ENCODE data around the gene TXK. TPM values are rescaled to one million over a fixed set of nuclear protein-coding genes. Genes with fewer than 3 reads are reported as not detected.

The TXK gene
- total RNA-seq, 1 experiment from 2014 or later, result 1.7 TPM

DNA sequence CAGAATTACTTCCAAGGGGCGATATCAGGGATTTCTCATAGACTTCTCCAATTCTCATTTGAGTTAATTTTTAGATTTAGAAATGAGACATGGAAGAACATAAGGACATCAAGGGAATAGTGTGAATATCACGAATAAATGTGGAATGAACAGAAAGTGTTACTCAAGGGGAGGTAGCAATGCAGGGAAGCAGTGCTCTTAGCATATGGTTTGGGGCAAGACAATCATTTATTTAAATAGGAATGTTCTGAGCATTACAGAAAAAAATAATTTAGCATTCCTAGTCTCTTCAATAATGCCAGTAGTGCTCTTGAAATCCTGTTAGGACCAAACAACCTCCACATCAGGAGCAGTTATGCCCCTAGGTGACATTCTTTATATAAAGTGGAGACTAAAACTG is 55.6 kb downstream of the TXK start:
- H3K79me2 ChIP-seq (ENCODE audit: insufficient read depth, low read length), result no peaks in the 10 kb centered on the region
- BruUV-seq (replicated peaks), result no TSS peak
- ChIA-PET RAD21 (ENCODE audit: low non-redundant PET in 1 of 2, low total read pairs in 2 of 2, uncharacterized antibody in 2 of 2, unreplicated experiment in 2 of 2) (no interaction called here), CTCF (no interaction called here), POLR2A (no interaction called here)
- no peaks in the 10 kb centered on the region for H3K27me3 ChIP-seq (ENCODE audit: insufficient read depth, low read length)
- H3K9ac ChIP-seq (ENCODE audit: low read length), result no peak overlapping the region
- H3K4me2 ChIP-seq (ENCODE audit: low read length), result no peak overlapping the region
- intact Hi-C loops (cut with micrococcal nuclease), result no loop called here
- no peaks in the 10 kb centered on the region for H4K20me1 ChIP-seq (ENCODE audit: insufficient read depth)
- no peak for TF ChIP-seq CEBPB (IDR thresholded peaks at IDR 0.05; ENCODE audit: low read depth)
- TF ChIP-seq, protein P1, sequence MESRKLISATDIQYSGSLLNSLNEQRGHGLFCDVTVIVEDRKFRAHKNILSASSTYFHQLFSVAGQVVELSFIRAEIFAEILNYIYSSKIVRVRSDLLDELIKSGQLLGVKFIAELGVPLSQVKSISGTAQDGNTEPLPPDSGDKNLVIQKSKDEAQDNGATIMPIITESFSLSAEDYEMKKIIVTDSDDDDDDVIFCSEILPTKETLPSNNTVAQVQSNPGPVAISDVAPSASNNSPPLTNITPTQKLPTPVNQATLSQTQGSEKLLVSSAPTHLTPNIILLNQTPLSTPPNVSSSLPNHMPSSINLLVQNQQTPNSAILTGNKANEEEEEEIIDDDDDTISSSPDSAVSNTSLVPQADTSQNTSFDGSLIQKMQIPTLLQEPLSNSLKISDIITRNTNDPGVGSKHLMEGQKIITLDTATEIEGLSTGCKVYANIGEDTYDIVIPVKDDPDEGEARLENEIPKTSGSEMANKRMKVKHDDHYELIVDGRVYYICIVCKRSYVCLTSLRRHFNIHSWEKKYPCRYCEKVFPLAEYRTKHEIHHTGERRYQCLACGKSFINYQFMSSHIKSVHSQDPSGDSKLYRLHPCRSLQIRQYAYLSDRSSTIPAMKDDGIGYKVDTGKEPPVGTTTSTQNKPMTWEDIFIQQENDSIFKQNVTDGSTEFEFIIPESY (IDR thresholded peaks at IDR 0.05; ENCODE audit: extremely low read depth, insufficient replicate concordance, low read length), result no peak
- no peak for TF ChIP-seq CTCF (IDR thresholded peaks at IDR 0.05 in 2 of 3, conservative IDR thresholded peaks at IDR 0.05 in 1 of 3; ENCODE audit: borderline replicate concordance in 1 of 3, insufficient read depth in 1 of 3, low read depth in 2 of 3, low read length in 2 of 3)
- no peak for TF ChIP-seq EZH2phosphoT487 (IDR thresholded peaks at IDR 0.05; ENCODE audit: borderline replicate concordance)
- TF ChIP-seq ZFX (IDR thresholded peaks at IDR 0.05), result no peak
- TF ChIP-seq CBX3 (IDR thresholded peaks at IDR 0.05; ENCODE audit: low read depth), result no peak
- no peak for TF ChIP-seq EGR1 (IDR thresholded peaks at IDR 0.05; ENCODE audit: low read depth)
- TF ChIP-seq JUND (IDR thresholded peaks at IDR 0.05), result no peak
- TF ChIP-seq RAD21 (IDR thresholded peaks at IDR 0.05; ENCODE audit: low read depth), result no peak
- no peak for TF ChIP-seq SP1 (IDR thresholded peaks at IDR 0.05; ENCODE audit: low read depth)
- TF ChIP-seq, protein P2, sequence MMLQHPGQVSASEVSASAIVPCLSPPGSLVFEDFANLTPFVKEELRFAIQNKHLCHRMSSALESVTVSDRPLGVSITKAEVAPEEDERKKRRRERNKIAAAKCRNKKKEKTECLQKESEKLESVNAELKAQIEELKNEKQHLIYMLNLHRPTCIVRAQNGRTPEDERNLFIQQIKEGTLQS (IDR thresholded peaks at IDR 0.05), result no peak
- TF ChIP-seq ZNF274 (IDR thresholded peaks at IDR 0.05; ENCODE audit: low read depth, low read length), result no peak
- no peak for TF ChIP-seq MAX (IDR thresholded peaks at IDR 0.05)
- TF ChIP-seq REST (IDR thresholded peaks at IDR 0.05; ENCODE audit: low read depth), result no peak
- no peak for TF ChIP-seq ELF1 (IDR thresholded peaks at IDR 0.05; ENCODE audit: borderline replicate concordance, low read depth)
- TF ChIP-seq YY1 (IDR thresholded peaks at IDR 0.05; ENCODE audit: extremely low read depth, insufficient replicate concordance, low read depth, low read length), result no peak
- no peak overlapping the region for H3K4me3 ChIP-seq (replicated peaks in 1 of 2; ENCODE audit: low read depth in 1 of 2, low read length in 2 of 2)
- H3K9me3 ChIP-seq (ENCODE audit: control insufficient read depth in 1 of 2, insufficient read depth in 1 of 2, low read depth in 1 of 2, low read length in 2 of 2), result no peaks in the 10 kb centered on the region
- ATAC-seq (no peak), DNase-seq (ENCODE audit: low read depth, low spot score) (no peak)
- H3K4me1 ChIP-seq (ENCODE audit: control insufficient read depth in 1 of 2, insufficient read depth in 2 of 2, low read length in 2 of 2), result peaks cover 24 to 36% of the 10 kb centered on the region in 2 experiments
- no peaks in the 10 kb centered on the region for H3K36me3 ChIP-seq (ENCODE audit: control insufficient read depth in 1 of 2, insufficient read depth in 2 of 2, low read length in 2 of 2)
- no peak overlapping the region for H2AFZ ChIP-seq (ENCODE audit: low read depth, low read length, poor library complexity, severe bottlenecking)
- no peak overlapping the region for H3K27ac ChIP-seq (ENCODE audit: low read depth, low read length)
- no peaks in the 10 kb centered on the region for H3K9me2 ChIP-seq (ENCODE audit: insufficient read depth)

Measured in HCT116 (cell line).